ENCODE data around the gene DSTYK.
"Not testable (repeated sequence)": the region's sequence is repeated elsewhere in the genome, so short reads cannot be mapped to it uniquely, and the experiment has no call there.

DSTYK gene

DNA sequence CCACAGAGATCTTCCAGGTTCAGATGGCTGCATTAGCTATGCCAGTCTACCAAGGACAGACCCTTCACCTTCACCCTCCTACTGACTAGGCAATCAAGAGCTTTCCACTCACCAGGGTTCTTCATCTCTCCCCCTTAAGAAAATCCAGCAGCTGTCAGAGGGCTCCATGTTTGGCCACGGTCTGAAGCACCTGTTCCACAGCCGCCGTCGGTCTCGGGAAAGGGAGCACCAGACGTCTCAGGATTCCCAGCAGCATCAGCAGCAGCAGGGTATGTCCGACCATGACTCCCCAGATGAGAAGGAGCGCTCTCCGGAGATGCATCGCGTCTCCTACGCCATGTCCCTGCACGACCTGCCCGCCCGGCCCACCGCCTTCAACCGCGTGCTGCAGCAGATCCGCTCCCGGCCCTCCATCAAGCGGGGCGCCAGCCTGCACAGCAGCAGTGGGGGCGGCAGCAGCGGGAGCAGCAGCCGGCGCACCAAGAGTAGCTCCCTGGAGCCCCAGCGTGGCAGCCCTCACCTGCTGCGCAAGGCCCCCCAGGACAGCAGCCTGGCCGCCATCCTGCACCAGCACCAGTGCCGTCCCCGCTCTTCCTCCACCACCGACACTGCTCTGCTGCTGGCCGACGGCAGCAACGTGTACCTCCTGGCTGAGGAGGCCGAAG, 30.0 kb upstream of the DSTYK start:
- DNase-seq (ENCODE audit: low read depth, low spot score), result no peak

DNA sequence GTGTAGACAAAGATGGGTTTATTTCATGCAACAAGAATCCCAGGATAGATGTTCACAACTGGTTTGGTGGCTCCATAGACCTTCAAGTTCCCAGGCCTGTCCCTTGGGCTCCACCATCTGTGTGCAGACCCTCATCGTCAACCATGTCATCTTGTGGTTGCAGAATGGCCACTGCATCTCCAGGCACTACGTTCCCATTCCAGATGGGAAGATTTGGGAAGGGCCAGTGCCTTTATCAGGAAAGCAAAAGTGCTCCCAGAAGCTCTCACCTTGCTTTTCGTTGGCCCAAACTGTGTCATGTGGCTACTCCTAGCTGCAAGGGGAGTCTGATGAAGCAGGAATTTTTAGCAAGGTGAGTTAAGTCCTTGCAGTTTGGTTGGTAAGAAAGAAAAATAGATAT, 29.1 kb upstream of the DSTYK start:
- no peak for DNase-seq (ENCODE audit: low read depth, low spot score)

DNA sequence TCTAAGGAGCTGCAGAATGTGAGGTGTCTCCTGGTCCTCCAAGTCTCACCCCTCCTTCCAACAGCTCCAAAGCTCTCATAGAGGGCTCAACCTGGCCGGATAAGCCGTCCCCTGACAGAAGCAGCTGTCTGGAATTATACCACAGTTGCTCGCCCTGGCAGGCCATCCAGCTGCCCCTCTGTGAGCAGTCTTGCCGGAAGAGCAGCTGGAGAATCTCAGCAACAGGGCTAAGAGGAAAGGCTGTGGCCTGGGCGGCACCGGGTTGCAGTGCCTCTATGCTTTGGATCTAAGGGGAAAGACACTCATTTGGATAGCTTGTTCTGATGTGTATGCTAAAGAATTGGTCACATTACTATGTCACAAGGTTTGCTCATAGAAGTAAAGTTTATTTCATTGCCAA, 28.6 kb upstream of the DSTYK start:
- no peak for DNase-seq (ENCODE audit: low read depth, low spot score)

DNA sequence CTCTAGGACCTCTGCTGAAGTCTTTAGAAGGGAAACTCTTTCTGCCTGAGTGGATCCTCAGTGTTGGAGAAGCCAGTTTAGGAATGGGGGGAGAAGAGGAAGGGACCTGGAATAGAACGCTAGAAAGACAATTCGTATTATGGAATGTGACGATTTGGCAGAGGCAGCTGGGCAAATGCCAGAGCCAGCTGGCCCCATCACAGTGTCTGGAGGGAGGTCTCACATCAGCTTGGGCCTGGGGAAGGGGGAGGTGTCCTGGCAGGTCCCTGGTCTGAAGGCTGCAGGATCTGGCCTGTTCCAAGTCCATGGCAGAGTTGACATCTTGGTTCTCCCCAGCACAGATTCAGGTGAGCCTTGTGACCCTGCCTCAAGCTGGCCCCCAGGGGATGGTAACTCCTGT, 27.6 kb upstream of the DSTYK start:
- DNase-seq (ENCODE audit: low read depth, low spot score), result no peak

DNA sequence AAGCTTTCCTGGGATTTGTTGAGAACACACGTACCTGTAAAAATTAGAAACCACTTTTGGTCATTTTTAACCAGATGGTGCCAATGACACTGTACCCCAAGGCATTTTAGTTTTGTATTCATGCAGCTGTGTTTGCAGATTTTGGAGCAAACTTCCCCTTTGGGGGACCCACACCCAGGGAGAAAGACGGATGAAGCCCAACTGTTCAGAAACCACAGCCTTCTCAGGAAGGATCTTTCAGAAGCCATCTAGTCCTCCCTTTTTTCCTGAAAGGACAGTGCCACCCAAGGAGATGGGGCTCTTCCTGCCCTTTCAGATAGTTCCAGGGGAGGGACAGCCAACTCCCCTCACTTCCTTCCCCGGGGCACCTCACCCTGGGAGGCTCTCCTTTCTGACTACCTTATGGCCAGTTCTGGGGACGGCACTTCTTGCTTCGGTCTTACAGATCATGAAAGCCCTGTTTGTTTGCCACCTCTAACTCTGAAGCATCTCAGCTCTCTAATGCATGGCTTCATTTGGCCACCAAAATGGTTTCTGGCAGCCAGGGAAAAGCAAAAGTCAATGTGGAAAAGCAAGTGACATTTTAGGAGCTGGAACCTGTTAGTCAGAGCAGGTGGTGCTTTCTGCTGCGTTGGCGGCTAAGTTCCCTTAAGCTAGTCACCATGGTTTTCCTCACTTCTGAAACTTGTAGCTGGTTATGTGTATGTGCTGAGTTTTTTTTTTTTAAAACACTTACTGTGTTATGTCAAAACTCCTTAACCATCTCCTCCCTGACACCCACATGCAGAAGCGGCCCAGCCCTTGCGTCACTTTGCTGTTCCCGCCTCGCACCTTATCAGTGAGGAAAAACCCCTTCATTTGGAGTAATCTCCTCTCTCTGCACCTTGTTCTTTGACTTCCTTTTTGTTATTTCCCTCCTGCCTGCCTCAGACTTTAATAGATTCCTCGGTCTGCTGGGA, 26.3 kb upstream of the DSTYK start:
- no peak for DNase-seq (ENCODE audit: low read depth, low spot score)

DNA sequence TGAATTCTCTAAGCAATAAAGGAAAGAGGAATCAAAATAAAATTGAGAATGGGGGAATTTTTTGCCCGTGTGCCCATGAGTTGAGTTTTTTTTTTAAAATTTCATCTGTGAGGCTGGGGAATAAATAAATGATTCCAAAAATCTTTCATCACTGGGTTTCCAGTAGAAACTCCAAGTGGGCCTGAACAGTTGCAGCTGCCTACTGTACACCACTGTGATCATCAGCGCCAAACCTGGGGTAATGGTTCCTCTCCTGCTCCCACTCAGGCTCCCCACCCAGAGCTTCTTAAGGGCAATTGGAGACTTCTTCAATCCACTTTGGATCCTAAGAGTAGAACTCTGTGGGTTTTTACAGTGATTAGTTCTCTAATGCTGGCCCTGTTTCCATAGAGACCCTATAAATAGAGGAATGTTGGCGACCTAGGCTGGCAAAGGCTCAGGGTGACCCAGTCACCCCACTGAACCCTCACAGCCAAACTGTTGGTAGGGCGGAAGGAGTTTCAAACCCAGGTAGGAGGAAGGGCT, 25.5 kb upstream of the DSTYK start:
- no peak for DNase-seq (ENCODE audit: low read depth, low spot score)

DNA sequence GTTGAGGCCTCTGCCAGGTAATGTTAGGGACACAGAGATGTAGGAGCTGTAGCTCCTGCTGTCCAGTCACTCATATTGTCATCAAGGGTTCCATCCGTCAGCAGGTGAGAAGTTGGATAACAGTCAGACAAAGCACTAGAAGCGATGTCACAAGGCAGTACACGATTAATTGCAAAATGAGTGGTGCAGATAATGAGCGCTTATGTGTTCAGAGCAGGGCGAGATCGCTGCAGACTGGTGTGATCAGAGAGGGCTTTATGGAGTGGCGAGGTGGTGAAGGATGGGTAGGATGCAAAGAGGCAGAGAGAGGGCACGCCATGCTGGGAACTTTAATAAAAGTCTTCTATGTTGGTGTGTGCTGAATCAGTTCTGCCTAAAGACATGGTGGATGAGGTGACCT, 25.0 kb upstream of the DSTYK start:
- DNase-seq (ENCODE audit: low read depth, low spot score), result no peak

- DNase-seq (ENCODE audit: low read depth, low spot score), result no peak
Observed at GRCh38 chr1:205235951-205236350, 24.4 kb upstream of the DSTYK start.

DNA sequence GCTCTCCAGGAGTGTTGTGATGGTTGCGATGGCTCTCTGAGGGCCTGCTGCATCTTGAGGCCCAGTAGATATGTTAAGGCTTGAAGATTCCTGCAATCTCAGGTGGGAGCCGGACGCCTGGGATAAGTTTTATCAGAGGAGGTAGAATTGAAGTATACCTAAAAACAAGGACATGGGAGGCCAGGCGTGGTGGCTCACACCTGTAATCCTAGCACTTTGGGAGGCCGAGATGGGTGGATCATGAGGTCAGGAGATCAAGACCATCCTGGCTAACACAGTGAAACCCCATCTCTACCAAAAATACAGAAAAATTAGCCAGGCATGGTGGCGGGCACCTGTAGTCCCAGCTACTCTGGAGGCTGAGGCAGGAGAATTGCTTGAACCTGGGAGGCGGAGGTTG, 22.5 kb upstream of the DSTYK start:
- DNase-seq (ENCODE audit: low read depth, low spot score), result not testable (repeated sequence)

- DNase-seq (ENCODE audit: low read depth, low spot score), result no peak
Observed at GRCh38 chr1:205232945-205233397, 21.5 kb upstream of the DSTYK start.

- DNase-seq (ENCODE audit: low read depth, low spot score), result no peak
Observed at GRCh38 chr1:205232127-205232820, 20.8 kb upstream of the DSTYK start.

DNA sequence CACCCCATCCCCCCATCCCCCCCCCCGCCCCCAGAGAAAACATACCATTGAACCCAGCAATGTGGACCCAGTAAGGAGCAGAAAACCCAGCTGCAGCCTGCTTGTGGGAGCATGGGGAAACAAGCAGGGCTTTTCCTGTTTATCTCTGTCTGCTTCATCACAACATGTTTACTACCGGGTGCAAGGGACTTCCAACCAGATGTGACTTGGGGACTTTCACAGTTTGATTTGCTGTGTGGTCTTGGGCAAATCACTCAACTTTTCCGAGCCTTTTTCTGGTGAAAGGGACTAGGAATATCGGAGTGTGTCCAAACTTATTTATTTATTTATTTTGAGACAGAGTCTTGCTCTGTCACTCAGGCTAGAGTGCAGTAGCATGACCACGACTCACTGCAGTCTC, 19.5 kb upstream of the DSTYK start:
- no peak for DNase-seq (ENCODE audit: low read depth, low spot score)

- DNase-seq (ENCODE audit: low read depth, low spot score), result no peak
Observed at GRCh38 chr1:205229916-205230700, 18.6 kb upstream of the DSTYK start.

DNA sequence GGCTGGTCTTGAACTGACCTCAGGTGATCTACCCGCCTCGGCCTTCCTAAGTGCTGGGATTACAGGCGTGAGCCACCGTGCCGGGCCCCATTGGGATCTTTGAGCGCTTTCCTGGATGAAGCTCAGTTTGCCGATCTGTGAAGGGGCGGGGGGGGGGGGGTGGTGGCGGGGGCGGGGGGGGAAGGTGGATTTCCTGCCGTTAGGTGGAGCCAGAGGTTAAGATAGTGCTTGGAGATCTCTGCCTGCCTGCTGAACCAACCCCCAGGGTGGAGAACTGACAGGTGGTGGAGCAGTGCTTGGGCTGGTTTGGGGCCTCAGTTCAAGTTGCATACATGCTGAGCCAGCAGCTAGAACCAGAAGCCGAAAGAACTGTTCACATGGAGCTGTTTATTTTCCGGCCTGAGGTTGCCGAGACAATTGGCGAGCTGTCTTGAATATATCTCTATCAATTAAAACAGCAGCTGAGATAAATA, 17.9 kb upstream of the DSTYK start:
- DNase-seq (ENCODE audit: low read depth, low spot score), result no peak

DNA sequence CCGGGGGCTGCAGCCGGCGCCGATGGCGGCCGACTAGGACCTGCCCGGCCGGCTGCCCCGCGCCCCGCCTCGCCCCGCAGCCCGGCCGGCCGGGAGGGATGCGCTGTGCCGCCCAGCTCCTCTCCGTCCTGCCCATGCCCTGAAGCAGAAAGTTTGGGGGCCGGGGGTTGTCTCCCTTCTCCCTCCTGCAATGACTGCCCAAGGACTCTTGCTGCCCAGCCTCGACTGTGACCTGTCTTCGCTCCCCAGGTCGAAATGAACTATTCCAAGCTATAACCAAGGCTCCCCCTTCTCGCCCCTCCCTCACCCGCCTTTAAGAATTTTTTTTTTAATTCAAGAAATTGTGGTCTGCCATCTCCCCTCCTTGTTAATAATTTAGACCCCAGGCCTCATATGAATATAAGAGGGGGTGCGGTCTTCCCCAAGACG, 16.6 kb upstream of the DSTYK start:
- no peak for DNase-seq (ENCODE audit: low read depth, low spot score)

GRCh38 chr1:205227584-205228013, 16.1 kb upstream of the DSTYK start, which contains the start of gene TMCC2:
Gene TMCC2 (plus strand): TSS chr1:205227946. CDS start chr1:205228565, 619 bp downstream.
- peak; percentile 56 for DNase-seq (ENCODE audit: low read depth, low spot score)

DNA sequence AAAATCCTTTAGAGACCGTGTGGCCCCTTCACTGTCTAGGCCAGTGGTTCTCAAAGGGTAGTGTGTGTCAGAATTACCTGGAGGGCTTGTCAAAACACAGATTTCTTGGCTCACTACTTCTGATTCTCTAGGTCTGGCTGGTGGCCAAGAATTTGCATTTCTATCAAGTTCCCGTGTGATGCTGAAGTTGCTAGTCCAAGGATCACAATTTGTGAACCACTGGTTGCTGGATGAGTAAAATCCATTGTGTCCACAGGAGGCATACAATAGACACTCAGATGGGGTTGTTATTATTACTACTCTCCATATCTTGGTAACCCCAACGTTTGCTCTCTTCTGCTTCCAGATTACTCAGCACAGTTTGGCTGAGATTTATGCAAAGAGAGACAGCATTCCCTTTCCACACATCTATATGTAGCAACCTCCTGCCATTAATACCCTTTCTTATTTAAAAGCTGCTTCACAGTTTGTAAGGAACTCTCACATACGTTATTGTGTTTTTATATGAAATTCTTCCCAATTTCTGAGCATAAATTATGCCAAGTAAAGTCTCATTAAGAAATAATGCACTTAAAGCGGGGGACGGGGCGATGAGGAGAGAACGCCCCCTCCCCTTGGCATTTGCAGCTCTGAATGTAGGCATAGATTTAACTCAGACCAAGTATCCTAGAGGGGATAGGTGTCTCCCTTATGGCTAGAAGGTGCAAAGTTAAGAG, 15.5 kb upstream of the DSTYK start:
- DNase-seq (ENCODE audit: low read depth, low spot score), result no peak

DNA sequence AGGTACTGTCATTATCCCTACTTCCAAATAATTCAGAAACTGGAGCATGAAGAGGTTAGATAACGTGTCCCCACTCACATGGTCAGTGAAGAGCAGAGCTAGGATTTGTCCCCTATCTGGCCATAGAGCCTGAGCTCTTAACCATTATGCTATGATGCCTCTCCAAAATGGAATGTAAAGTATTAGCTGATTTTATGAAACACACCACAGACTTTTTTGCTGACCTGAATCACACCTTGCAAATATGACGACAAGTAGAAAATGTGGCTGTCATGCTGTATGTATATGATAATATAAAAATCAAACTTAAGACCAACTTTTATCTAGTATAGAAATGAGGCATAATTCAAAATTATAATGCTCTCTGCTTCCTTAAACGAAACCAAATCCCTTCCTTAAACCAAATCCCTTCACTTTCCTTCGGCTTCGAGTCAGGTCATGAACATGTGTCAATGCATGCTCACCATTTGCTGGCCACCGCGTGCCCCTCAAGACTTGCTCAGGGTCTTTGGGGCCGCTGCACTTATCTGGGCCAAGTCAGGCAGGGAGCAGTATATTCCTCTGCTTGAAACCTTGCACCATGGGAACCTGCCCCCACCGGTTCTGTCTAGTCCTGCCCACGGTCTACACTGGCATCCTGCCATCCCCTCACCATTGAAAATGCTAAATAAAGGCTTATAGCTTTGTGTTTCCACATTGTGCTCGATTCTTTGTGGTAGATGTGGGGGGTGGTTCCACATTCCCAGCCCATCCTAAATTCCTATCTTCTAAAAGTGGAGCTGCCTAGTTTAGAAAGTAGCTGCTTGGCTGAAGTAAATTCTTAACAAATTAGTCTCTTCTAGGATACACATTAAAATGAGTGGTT, 14.6 kb upstream of the DSTYK start:
- no peak for DNase-seq (ENCODE audit: low read depth, low spot score)

- no peak for DNase-seq (ENCODE audit: low read depth, low spot score)
Observed at GRCh38 chr1:205224736-205225135, 13.2 kb upstream of the DSTYK start.

Data from smooth muscle cell of the brain vasculature (primary cell).